Astrocyte (in vitro differentiated cells and primary cell): ENCODE data around the gene PPP1R12B. TPM values are rescaled to one million over a fixed set of nuclear protein-coding genes. Genes with fewer than 3 reads are reported as not detected.
"Not testable (repeated sequence)": the region's sequence is repeated elsewhere in the genome, so short reads cannot be mapped to it uniquely, and the experiment has no call there.

ENCODE experiments used
- DNase-seq: peaks from one replicate; pipeline ENCODE4 v3.0.0-alpha.2; 2010; ENCODE audit warnings: low read depth
- FAIRE-seq: peaks from 2 replicates; lab custom pipeline; 2011; peaks lifted over from hg19 to GRCh38; lab: Jason Lieb, UNC
- H2AFZ ChIP-seq: 2 replicates; pipeline ENCODE4 v1.6.0; 2012; ENCODE audit warnings: low read depth, low read length, inconsistent platforms
- H3K27ac ChIP-seq: 2 replicates; pipeline ENCODE4 v1.5.1; 2011; ENCODE audit warnings: low read depth, low read length, inconsistent platforms
- H3K27me3 ChIP-seq: 2 replicates; pipeline ENCODE4 v1.6.0; 2011; ENCODE audit warnings: low read length, inconsistent platforms; ENCODE audit not compliant: insufficient read depth
- H3K36me3 ChIP-seq: 2 replicates; pipeline ENCODE4 v1.5.1; 2011; ENCODE audit warnings: low read length, inconsistent platforms; ENCODE audit not compliant: insufficient read depth
- H3K4me1 ChIP-seq: 2 replicates; pipeline ENCODE4 v1.5.1; 2011; ENCODE audit warnings: low read length, inconsistent platforms; ENCODE audit not compliant: insufficient read depth
- H3K4me2 ChIP-seq: 2 replicates; pipeline ENCODE4 v1.6.0; 2012; ENCODE audit warnings: low read length, inconsistent platforms
- H3K4me3 ChIP-seq: 2 replicates; pipeline ENCODE4 v1.5.1; 2011; ENCODE audit warnings: low read depth, mild to moderate bottlenecking, low read length, inconsistent platforms; ENCODE audit not compliant: insufficient read depth
- H3K79me2 ChIP-seq: 2 replicates; pipeline ENCODE4 v1.6.0; 2012; ENCODE audit warnings: mild to moderate bottlenecking, low read length, inconsistent platforms; ENCODE audit not compliant: insufficient read depth
- H3K9ac ChIP-seq: 2 replicates; pipeline ENCODE4 v1.6.0; 2012; ENCODE audit warnings: mild to moderate bottlenecking, low read length, inconsistent platforms
- H3K9me3 ChIP-seq: 2 replicates; pipeline ENCODE4 v1.5.1; 2012; ENCODE audit warnings: low read depth, mild to moderate bottlenecking, low read length, inconsistent platforms; ENCODE audit not compliant: insufficient read depth
- H4K20me1 ChIP-seq: 2 replicates; pipeline ENCODE4 v1.6.0; 2012; ENCODE audit warnings: low read length, inconsistent platforms; ENCODE audit not compliant: insufficient read depth
- H3K27ac Mint-ChIP-seq: one replicate; pipeline ENCODE4 v1.8.0; 2021; ENCODE audit warnings: mild to moderate bottlenecking, mixed read lengths; ENCODE audit not compliant: unreplicated experiment
- H3K27me3 Mint-ChIP-seq: one replicate; pipeline ENCODE4 v1.8.0; 2021; ENCODE audit warnings: low read depth, mixed read lengths; ENCODE audit not compliant: unreplicated experiment
- H3K36me3 Mint-ChIP-seq: one replicate; pipeline ENCODE4 v1.8.0; 2021; ENCODE audit warnings: low read depth, mixed read lengths; ENCODE audit not compliant: unreplicated experiment
- H3K4me1 Mint-ChIP-seq: one replicate; pipeline ENCODE4 v1.8.0; 2021; ENCODE audit warnings: low read depth, mixed read lengths; ENCODE audit not compliant: unreplicated experiment
- H3K4me3 Mint-ChIP-seq: one replicate; pipeline ENCODE4 v1.8.0; 2021; ENCODE audit warnings: mild to moderate bottlenecking, moderate library complexity, mixed read lengths; ENCODE audit not compliant: unreplicated experiment
- H3K9me3 Mint-ChIP-seq: one replicate; pipeline ENCODE4 v1.8.0; 2021; ENCODE audit warnings: mild to moderate bottlenecking, mixed read lengths; ENCODE audit not compliant: unreplicated experiment
- CTCF ChIP-seq: IDR thresholded peaks from 2 replicates; pipeline ENCODE4 v1.5.1; 2011; ENCODE audit warnings: low read depth, mild to moderate bottlenecking, inconsistent platforms, low read length, moderate library complexity; ENCODE audit not compliant: insufficient read depth
- EZH2 ChIP-seq: IDR thresholded peaks from 2 replicates; pipeline ENCODE4 v1.6.1; 2012; ENCODE audit warnings: mild to moderate bottlenecking, low read length, inconsistent platforms; ENCODE audit not compliant: insufficient read depth
- total RNA-seq: library from RNA; stranded (reverse); gene quantifications from 2 replicates; pipeline ENCODE4 v1.2.1, GENCODE V29; 2021

The PPP1R12B gene
- total RNA-seq, 1 donor from 2014 or later = 12.2 TPM

GRCh38 chr1:202488178-202488649, 139.7 kb downstream of the PPP1R12B start:
- not testable (repeated sequence) for H2AFZ ChIP-seq, H3K9ac ChIP-seq, H3K9me3 ChIP-seq, FAIRE-seq, H3K4me2 ChIP-seq, H3K4me3 ChIP-seq, H3K27ac ChIP-seq, H3K27ac Mint-ChIP-seq, H4K20me1 ChIP-seq, H3K27me3 Mint-ChIP-seq, H3K4me1 Mint-ChIP-seq, H3K9me3 Mint-ChIP-seq, H3K27me3 ChIP-seq, H3K4me3 Mint-ChIP-seq, H3K79me2 ChIP-seq, H3K36me3 ChIP-seq, H3K4me1 ChIP-seq
- DNase-seq = peak; percentile 44
- peaks cover 12% of the 10 kb centered on the region for H3K36me3 Mint-ChIP-seq

- H4K20me1 ChIP-seq, H3K4me1 ChIP-seq, H3K4me1 Mint-ChIP-seq, H3K4me2 ChIP-seq, H3K4me3 Mint-ChIP-seq, DNase-seq, FAIRE-seq, H3K27me3 Mint-ChIP-seq, H3K36me3 ChIP-seq, H3K27ac ChIP-seq, H3K27ac Mint-ChIP-seq, H2AFZ ChIP-seq, H3K9me3 ChIP-seq, H3K9me3 Mint-ChIP-seq, H3K36me3 Mint-ChIP-seq, H3K79me2 ChIP-seq, H3K4me3 ChIP-seq, H3K9ac ChIP-seq, H3K27me3 ChIP-seq: not testable (repeated sequence)
Observed at GRCh38 chr1:202489101-202489500, 140.6 kb downstream of the PPP1R12B start.

- DNase-seq, H3K36me3 Mint-ChIP-seq, H3K79me2 ChIP-seq, H3K4me1 ChIP-seq, H3K27ac Mint-ChIP-seq, H3K9me3 Mint-ChIP-seq, H2AFZ ChIP-seq, H3K27me3 Mint-ChIP-seq, H3K4me1 Mint-ChIP-seq, H3K36me3 ChIP-seq, H4K20me1 ChIP-seq, H3K4me2 ChIP-seq, FAIRE-seq, H3K9ac ChIP-seq, H3K9me3 ChIP-seq, H3K27me3 ChIP-seq, H3K27ac ChIP-seq, H3K4me3 ChIP-seq, H3K4me3 Mint-ChIP-seq: not testable (repeated sequence)
Observed at GRCh38 chr1:202493112-202493511, 144.6 kb downstream of the PPP1R12B start.

GRCh38 chr1:202498542-202498941, 150.0 kb downstream of the PPP1R12B start:
- no peaks in the 10 kb centered on the region for H3K36me3 ChIP-seq
- peaks cover 3% of the 10 kb centered on the region for H3K4me1 Mint-ChIP-seq

GRCh38 chr1:202499997-202500396, 151.5 kb downstream of the PPP1R12B start:
- not testable (repeated sequence) for H3K79me2 ChIP-seq, H3K4me1 Mint-ChIP-seq, DNase-seq, H3K9me3 Mint-ChIP-seq, H3K9ac ChIP-seq, H3K36me3 ChIP-seq, H3K27ac ChIP-seq, H4K20me1 ChIP-seq, H3K4me3 Mint-ChIP-seq, H3K4me2 ChIP-seq, H2AFZ ChIP-seq, H3K4me1 ChIP-seq, H3K27me3 Mint-ChIP-seq, H3K27me3 ChIP-seq, H3K27ac Mint-ChIP-seq, H3K4me3 ChIP-seq, H3K36me3 Mint-ChIP-seq, FAIRE-seq, H3K9me3 ChIP-seq

More at GRCh38 chr1:202498542-202498941, 150.0 kb downstream of the PPP1R12B start:
- no peaks in the 10 kb centered on the region for H3K79me2 ChIP-seq
- no peak for DNase-seq
- TF ChIP-seq CTCF = no peak
- TF ChIP-seq EZH2 = no peak
- no peak overlapping the region for H3K27ac ChIP-seq
- no peak overlapping the region for H2AFZ ChIP-seq
- H3K9me3 ChIP-seq = no peaks in the 10 kb centered on the region
- no peak overlapping the region for H3K9ac ChIP-seq
- H3K27me3 Mint-ChIP-seq = no peaks in the 10 kb centered on the region
- peaks cover 7% of the 10 kb centered on the region for H3K36me3 Mint-ChIP-seq
- H3K4me2 ChIP-seq = no peak overlapping the region
- H3K4me3 Mint-ChIP-seq = no peak overlapping the region
- H4K20me1 ChIP-seq = no peaks in the 10 kb centered on the region
- no peaks in the 10 kb centered on the region for H3K27me3 ChIP-seq
- H3K9me3 Mint-ChIP-seq = no peaks in the 10 kb centered on the region
- no peak for FAIRE-seq
- H3K27ac Mint-ChIP-seq = no peak overlapping the region
- no peaks in the 10 kb centered on the region for H3K4me1 ChIP-seq
- H3K4me3 ChIP-seq = no peak overlapping the region
